HG02884 (cell line): ENCODE results near the gene ZNF608.

Source experiments
- ATAC-seq: cut with Tn5 transposase; IDR thresholded peaks from one replicate; pipeline ENCODE4 v1.9.1; 2021; ENCODE audit warnings: mild to moderate bottlenecking, moderate library complexity; ENCODE audit not compliant: unreplicated experiment

The ZNF608 gene

DNA sequence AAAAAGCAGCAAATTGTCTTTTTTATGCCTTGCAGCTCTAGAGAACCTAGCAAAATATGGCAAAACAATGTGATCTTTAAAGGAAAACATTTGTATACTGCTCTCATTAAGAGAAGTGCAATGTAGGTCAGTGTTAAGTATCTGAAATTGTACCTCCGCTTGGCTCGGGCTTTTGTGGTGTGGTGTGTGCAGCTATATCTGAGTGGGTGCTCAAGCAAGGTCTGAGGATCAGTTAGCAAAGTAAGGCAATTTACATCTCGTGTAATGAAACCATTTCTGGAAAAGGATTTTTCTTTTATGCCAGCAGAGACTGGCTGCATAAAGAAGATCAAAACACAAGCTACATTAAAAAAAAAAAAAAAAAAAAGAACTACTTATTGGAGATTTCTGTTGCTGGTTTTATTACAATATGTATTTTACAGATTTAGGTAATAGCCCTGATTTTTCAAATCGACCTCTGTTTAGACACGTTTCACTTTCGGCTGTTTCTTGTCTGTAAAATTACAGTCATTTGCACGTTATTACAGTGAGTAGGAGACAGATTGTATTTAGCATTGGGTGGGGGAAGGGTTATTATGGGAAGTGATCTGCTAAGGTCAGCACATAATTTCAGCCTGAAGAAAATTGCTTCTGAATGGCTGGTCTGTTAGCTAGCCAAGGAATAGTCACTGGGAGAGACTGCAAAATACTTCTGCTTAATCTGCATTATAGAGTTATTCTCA, 7.9 kb upstream of the ZNF608 start:
- no peak for ATAC-seq

- ATAC-seq: no peak
Measured at GRCh38 chr5:124752854-124753720, 6.6 kb upstream of the ZNF608 start.

DNA sequence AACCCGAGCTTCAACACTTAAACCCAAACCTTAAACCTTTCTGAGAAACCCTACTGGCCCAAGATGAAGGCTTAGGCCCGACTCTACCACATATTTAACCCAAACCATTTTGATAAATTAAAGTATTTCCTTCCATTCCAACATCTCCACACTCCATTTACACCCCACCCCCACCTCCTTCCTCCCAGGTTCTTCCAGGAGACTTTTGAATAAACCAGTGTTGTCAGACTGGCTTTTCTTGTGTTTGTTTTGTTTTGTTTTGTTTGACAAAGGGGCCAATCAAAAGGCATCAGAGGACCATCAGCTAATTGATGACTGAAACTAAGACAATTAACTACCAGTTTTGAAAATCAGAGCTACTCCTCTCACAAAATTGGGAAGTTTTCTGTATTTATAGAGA, 4.6 kb upstream of the ZNF608 start:
- no peak for ATAC-seq

- peak; percentile 84 for ATAC-seq
Measured at GRCh38 chr5:124748687-124749594, 2.5 kb upstream of the ZNF608 start.

DNA sequence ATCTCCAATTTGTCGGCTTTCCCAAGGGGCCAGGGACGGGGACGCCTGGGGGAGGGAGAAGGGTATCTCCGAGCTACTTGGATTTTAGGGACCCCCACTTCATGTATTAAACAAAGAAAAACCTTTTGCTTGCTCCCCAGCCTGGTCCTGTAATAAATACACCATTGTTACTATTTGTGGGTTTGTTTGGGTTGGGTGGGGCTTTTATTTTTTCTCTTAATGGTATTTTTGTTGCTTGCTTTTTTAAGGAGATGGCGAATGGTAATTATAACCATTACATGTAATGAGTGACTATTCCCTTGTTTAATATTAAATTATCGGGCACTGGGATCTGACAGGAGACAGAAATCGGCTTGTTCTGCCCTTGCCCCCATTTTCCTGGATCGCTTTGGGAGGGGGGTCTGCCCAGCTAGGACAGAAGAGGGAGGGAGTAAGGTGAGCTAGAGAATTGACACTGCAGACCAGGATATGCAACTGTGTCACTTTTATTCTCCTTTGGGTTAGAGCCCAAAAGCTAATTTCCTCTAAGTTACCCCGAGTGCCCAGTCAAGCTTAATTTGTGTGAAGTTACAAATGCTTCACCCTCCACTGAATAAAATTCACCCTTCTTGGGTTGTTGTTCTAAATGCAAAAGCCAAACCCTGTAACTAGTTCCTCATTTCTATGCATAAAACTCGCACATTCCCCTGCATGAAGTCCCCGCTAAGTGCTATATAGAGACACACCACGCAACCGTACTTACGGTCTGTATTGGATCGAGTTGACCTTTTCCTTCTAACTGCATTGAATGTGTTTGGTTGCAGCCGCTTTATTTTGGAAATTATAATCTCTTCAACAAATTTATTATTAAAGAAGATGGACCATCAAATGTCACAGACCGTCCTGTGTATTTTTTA, 1.6 kb upstream of the ZNF608 start:
- peak; percentile 44 for ATAC-seq

GRCh38 chr5:124746916-124747790, 714 bp upstream of the ZNF608 start:
- no peak for ATAC-seq

- ATAC-seq: no peak
Measured at GRCh38 chr5:124745007-124745927, 1.2 kb downstream of the ZNF608 start.

DNA sequence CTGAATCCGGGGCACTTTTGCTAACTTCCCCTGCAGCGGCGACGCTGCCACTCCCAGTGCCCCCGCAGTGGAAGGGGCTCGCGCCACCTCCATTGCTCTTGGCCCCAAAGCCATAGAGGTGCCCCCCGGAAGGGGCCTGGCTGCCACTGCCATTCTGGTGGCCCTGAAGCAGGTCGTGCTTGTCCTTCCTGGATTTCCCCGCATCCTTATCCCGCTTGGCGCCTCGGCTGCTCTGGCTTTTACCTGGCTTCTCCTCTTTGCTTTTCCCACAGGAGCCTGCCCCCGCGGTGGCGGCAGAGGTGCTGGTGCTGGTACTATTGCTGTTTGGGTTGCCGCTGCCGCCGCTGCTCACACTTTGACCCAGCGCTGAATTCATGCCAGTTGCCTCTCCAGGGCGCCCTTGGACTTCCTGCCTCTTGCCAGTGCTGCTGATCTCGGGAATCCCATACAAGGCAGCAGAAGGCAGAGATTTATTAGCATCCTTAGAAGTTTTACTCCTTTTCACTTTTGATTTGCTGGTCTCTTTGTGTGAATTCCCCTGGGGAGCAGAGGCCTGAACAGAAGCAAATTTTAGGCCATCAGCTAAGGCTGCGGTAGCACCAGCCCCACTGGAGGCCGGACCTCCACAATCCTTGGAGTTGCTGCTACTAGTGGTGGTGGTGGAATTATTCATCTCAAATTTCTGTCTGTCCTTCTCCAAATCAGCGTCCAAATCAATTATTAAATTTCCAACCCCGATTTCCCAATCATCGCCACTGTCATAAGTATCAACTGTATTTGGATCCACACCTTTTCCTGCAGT, 2.1 kb downstream of the ZNF608 start:
- no peak for ATAC-seq

DNA sequence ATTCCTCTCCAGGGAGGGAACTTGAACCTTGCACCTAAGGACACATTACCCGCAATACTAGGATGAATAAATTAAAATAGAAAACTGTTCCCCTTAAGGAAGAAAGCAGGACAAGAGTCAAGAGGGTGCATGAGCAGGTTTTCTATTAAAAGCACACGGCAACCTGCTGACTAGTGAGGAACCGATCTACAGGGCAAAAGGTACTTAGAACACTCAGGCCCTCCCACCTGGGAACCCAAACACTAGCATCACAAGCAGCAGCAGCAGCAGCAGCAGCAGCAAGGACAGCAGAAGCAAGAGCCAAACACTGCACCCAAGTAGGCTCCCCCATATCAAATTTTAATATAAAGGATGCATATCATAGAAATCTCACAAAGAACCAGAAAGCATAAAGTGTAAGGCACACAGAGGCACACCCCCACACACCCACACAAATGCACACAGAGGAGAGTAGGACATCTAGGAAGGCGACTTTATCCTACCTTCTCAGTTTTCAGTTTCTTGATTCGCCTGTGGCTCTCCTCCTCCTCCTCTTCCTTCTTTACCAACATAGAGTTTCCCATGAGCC, 2.8 kb downstream of the ZNF608 start:
- ATAC-seq: no peak

DNA sequence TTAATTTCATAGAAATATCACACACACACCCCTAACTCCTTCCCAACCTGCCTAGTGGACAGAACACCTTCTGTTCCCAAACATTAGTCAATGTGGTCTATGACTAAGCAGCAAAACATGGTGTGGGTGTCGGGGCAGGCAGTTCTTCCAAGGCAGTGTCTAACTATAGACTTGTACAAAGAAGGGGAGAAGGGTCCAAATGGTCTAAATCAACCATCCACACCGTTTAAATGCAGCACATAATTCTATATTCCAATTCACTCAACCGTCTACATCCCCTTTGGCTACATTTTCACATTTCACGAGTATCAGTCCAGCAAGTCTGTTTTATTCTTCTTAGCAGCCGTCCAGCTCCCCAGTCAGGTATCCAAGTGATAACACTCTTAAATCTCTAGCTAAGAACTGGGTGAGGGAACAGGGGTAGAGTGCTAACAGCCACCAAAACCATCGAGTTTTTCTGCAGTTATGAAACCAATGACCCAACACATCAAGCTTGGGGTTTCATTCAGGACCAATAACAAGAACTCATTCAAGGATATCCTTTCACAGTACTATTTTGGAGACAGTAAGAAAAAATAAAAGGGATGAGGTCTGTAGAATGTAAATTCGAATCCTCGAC, 3.3 kb downstream of the ZNF608 start:
- no peak for ATAC-seq

- ATAC-seq: no peak
Measured at GRCh38 chr5:124742521-124742920, 3.9 kb downstream of the ZNF608 start.

DNA sequence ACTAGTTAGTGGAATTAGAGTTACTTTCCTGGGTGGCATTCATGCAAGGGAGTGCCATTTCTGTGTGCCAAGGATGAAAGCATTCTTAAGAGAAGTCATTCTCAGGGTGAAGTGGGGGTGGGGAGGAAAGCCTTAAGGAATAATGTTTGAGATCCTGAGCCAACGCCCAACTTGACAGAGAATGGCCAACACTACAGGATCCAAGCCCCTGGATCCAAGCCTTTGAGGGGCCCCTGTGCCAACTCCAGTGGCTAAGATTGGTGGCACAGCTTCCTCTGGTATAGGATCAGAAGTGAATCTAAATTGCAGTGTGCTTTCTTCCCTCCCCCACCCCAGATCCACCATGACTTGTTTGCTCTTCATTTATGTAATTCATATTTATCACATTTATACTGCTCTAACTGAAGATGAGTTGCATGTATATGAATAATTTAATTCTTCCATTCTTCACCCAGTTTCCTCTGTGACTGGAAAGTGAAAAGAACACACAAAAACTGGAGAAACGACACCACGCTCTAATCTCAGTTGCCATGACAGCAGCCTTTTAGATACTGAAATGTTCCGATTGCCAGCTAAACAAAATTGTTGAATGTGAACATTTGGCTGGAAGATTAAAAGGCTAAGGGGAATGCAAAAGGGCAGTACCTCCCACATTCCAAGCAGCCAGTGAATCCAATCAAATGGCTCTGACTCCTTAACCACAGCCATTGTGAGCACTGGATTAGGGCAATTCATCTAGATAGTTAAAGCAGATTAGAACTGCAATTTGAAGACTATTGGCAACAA, 4.5 kb downstream of the ZNF608 start:
- no peak for ATAC-seq

- no peak for ATAC-seq
Measured at GRCh38 chr5:124740991-124741583, 5.4 kb downstream of the ZNF608 start.

DNA sequence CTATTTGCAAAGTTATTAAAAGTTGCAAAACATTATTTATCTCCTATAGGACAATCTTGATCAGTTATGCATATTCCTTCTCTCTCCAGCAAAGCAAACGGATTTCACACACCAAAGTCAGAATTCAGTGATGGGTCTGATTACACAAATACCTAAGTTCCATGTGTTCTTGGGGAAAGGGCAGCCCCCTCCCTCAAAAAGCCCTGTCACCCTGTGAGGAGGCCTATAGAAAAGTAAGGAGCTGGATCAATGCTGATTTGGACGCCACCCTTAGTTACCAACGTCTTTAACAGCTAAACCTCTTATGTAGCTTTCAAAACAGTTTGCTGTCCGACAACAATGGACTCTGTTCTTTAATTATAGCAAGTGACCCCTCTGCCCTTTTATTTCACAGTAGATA, 6.4 kb downstream of the ZNF608 start:
- no peak for ATAC-seq

- no peak for ATAC-seq
Measured at GRCh38 chr5:124739634-124740025, 6.8 kb downstream of the ZNF608 start.
